ENCODE measurements around the gene RIOK2.
"Not testable (repeated sequence)": the region's sequence is repeated elsewhere in the genome, so short reads cannot be mapped to it uniquely, and the experiment has no call there.

Gene RIOK2

GRCh38 chr5:97157689-97158088 lies 25.4 kb downstream of the RIOK2 start:
- DNase-seq (ENCODE audit: insufficient read length, low spot score) (no peak), FAIRE-seq (no peak)
- TF ChIP-seq POLR2AphosphoS5 (IDR thresholded peaks at IDR 0.05; ENCODE audit: low read depth, low read length) (no peak), PAX5 (IDR thresholded peaks at IDR 0.05; ENCODE audit: insufficient read depth, low read length, severe bottlenecking) (no peak), POU2F2 (IDR thresholded peaks at IDR 0.05; ENCODE audit: low read depth, low read length) (no peak)

- FAIRE-seq (no peak), DNase-seq (ENCODE audit: insufficient read length, low spot score) (no peak)
These were observed 31.7 kb downstream of the RIOK2 start for GRCh38 chr5:97151370-97151769.

GRCh38 chr5:97150401-97150800 lies 32.6 kb downstream of the RIOK2 start:
- TF ChIP-seq PAX5 (IDR thresholded peaks at IDR 0.05; ENCODE audit: insufficient read depth, low read length, severe bottlenecking) (no peak), POLR2A (IDR thresholded peaks at IDR 0.05; ENCODE audit: low read depth, low read length) (no peak), POLR2AphosphoS5 (IDR thresholded peaks at IDR 0.05; ENCODE audit: low read depth, low read length) (no peak), TAF1 (IDR thresholded peaks at IDR 0.05; ENCODE audit: low read depth, low read length) (no peak), SPI1 (IDR thresholded peaks at IDR 0.05; ENCODE audit: low read depth, low read length) (no peak), POU2F2 (IDR thresholded peaks at IDR 0.05; ENCODE audit: low read depth, low read length) (no peak)
- no peak for DNase-seq (ENCODE audit: insufficient read length, low spot score)
- no peak for FAIRE-seq

More at GRCh38 chr5:97151370-97151769, 31.7 kb downstream of the RIOK2 start:
- TF ChIP-seq POLR2AphosphoS5 (IDR thresholded peaks at IDR 0.05; ENCODE audit: low read depth, low read length) (no peak), PAX5 (IDR thresholded peaks at IDR 0.05; ENCODE audit: insufficient read depth, low read length, severe bottlenecking) (no peak), POLR2A (IDR thresholded peaks at IDR 0.05; ENCODE audit: low read depth, low read length) (no peak)

- FAIRE-seq (no peak), DNase-seq (ENCODE audit: insufficient read length, low spot score) (no peak)
- TF ChIP-seq SPI1 (IDR thresholded peaks at IDR 0.05; ENCODE audit: low read depth, low read length) (no peak), TAF1 (IDR thresholded peaks at IDR 0.05; ENCODE audit: low read depth, low read length) (no peak), POLR2A (IDR thresholded peaks at IDR 0.05; ENCODE audit: low read depth, low read length) (no peak), POLR2AphosphoS5 (IDR thresholded peaks at IDR 0.05; ENCODE audit: low read depth, low read length) (no peak), PAX5 (IDR thresholded peaks at IDR 0.05; ENCODE audit: insufficient read depth, low read length, severe bottlenecking) (no peak), POU2F2 (IDR thresholded peaks at IDR 0.05; ENCODE audit: low read depth, low read length) (no peak)
These were observed 33.3 kb downstream of the RIOK2 start for GRCh38 chr5:97149709-97150108.

GRCh38 chr5:97148288-97148687 lies 34.8 kb downstream of the RIOK2 start:
- no peak for DNase-seq (ENCODE audit: insufficient read length, low spot score)
- TF ChIP-seq POU2F2 (IDR thresholded peaks at IDR 0.05; ENCODE audit: low read depth, low read length) (no peak), SPI1 (IDR thresholded peaks at IDR 0.05; ENCODE audit: low read depth, low read length) (no peak), TAF1 (IDR thresholded peaks at IDR 0.05; ENCODE audit: low read depth, low read length) (no peak), PAX5 (IDR thresholded peaks at IDR 0.05; ENCODE audit: insufficient read depth, low read length, severe bottlenecking) (no peak), POLR2AphosphoS5 (IDR thresholded peaks at IDR 0.05; ENCODE audit: low read depth, low read length) (no peak)
- FAIRE-seq: peak; percentile 45

GRCh38 chr5:97143704-97144103 lies 39.3 kb downstream of the RIOK2 start:
- no peak for FAIRE-seq
- no peak for TF ChIP-seq POLR2AphosphoS5 (IDR thresholded peaks at IDR 0.05; ENCODE audit: low read depth, low read length)
- TF ChIP-seq POU2F2 (IDR thresholded peaks at IDR 0.05; ENCODE audit: low read depth, low read length): no peak
- no peak for TF ChIP-seq PAX5 (IDR thresholded peaks at IDR 0.05; ENCODE audit: insufficient read depth, low read length, severe bottlenecking)
- no peak for TF ChIP-seq SPI1 (IDR thresholded peaks at IDR 0.05; ENCODE audit: low read depth, low read length)
- no peak for TF ChIP-seq POLR2A (IDR thresholded peaks at IDR 0.05; ENCODE audit: low read depth, low read length)
- TF ChIP-seq TAF1 (IDR thresholded peaks at IDR 0.05; ENCODE audit: low read depth, low read length): no peak

GRCh38 chr5:97142521-97143254 lies 40.4 kb downstream of the RIOK2 start, which contains the start of gene LIX1:
TSS of gene LIX1 (minus strand) at chr5:97142611. CDS start at chr5:97142576, 35 bp downstream.
- TF ChIP-seq SPI1 (IDR thresholded peaks at IDR 0.05; ENCODE audit: low read depth, low read length): no peak
- no peak for TF ChIP-seq POLR2A (IDR thresholded peaks at IDR 0.05; ENCODE audit: low read depth, low read length)
- TF ChIP-seq PAX5 (IDR thresholded peaks at IDR 0.05; ENCODE audit: insufficient read depth, low read length, severe bottlenecking): no peak
- TF ChIP-seq TAF1 (IDR thresholded peaks at IDR 0.05; ENCODE audit: low read depth, low read length): no peak
- TF ChIP-seq POLR2AphosphoS5 (IDR thresholded peaks at IDR 0.05; ENCODE audit: low read depth, low read length): no peak
- TF ChIP-seq POU2F2 (IDR thresholded peaks at IDR 0.05; ENCODE audit: low read depth, low read length): no peak
- FAIRE-seq (peak; percentile 82), DNase-seq (ENCODE audit: insufficient read length, low spot score) (peak; percentile 14)

More at GRCh38 chr5:97143704-97144103, 39.3 kb downstream of the RIOK2 start:
- DNase-seq (ENCODE audit: insufficient read length, low spot score): no peak

GRCh38 chr5:97141539-97141938 lies 41.5 kb downstream of the RIOK2 start:
- FAIRE-seq: no peak
- TF ChIP-seq SPI1 (IDR thresholded peaks at IDR 0.05; ENCODE audit: low read depth, low read length): no peak
- no peak for TF ChIP-seq POLR2AphosphoS5 (IDR thresholded peaks at IDR 0.05; ENCODE audit: low read depth, low read length)
- no peak for TF ChIP-seq POU2F2 (IDR thresholded peaks at IDR 0.05; ENCODE audit: low read depth, low read length)
- TF ChIP-seq POLR2A (IDR thresholded peaks at IDR 0.05; ENCODE audit: low read depth, low read length): no peak
- TF ChIP-seq PAX5 (IDR thresholded peaks at IDR 0.05; ENCODE audit: insufficient read depth, low read length, severe bottlenecking): no peak
- TF ChIP-seq TAF1 (IDR thresholded peaks at IDR 0.05; ENCODE audit: low read depth, low read length): no peak
- DNase-seq (ENCODE audit: insufficient read length, low spot score): no peak

DNA sequence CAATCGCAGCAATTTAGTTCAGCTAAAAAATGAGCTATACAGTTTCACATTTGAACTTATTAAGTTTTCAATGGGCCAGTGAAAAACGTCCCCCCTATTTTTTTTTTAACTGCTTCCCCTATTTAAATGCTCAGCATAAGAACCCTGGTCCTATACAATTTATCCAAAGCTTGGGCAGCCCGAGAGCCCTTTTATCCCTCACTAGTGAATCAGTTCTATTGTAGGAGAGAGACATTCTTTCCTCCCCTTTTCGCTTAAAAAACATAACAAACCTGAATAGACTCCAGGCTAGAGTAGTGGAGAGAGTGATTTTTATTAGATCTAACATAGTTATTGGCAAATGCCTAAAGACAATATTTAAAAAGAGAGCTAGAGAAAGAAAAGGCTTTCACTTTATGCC lies 42.0 kb downstream of the RIOK2 start:
- FAIRE-seq (no peak), DNase-seq (ENCODE audit: insufficient read length, low spot score) (no peak)
- TF ChIP-seq PAX5 (IDR thresholded peaks at IDR 0.05; ENCODE audit: insufficient read depth, low read length, severe bottlenecking) (no peak), POLR2A (IDR thresholded peaks at IDR 0.05; ENCODE audit: low read depth, low read length) (no peak), TAF1 (IDR thresholded peaks at IDR 0.05; ENCODE audit: low read depth, low read length) (no peak), POLR2AphosphoS5 (IDR thresholded peaks at IDR 0.05; ENCODE audit: low read depth, low read length) (no peak), SPI1 (IDR thresholded peaks at IDR 0.05; ENCODE audit: low read depth, low read length) (no peak), POU2F2 (IDR thresholded peaks at IDR 0.05; ENCODE audit: low read depth, low read length) (no peak)

DNA sequence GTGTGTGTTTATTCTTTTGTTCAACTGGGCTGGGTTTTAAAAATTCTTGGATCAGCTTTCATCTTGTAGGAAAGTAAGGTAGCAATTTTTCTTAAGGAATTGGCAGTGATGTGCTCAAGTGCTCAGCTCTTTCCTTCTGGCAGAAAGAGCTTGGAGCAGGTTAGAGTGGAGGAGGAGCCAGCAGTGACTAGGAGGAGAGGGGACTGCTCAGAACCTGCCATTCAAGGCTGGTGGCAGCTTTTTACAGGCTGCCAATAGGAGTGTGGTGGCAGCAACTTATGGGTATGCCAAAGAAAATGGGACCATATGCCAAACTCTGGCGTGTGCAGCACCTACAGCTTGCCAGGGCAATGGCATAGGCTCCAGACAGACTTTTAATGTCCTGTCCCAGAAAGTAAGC lies 42.8 kb downstream of the RIOK2 start:
- peak; percentile 23 for FAIRE-seq
- DNase-seq (ENCODE audit: insufficient read length, low spot score): not testable (repeated sequence)
